GM21619 (cell line): ENCODE data around the gene TSPAN11.

Source experiments
- ATAC-seq: cut with Tn5 transposase; IDR thresholded peaks from one replicate; pipeline ENCODE4 v1.9.1; 2021; ENCODE audit not compliant: unreplicated experiment

The TSPAN11 gene

GRCh38 chr12:30977537-30978349, 51.2 kb downstream of the TSPAN11 start:
- no peak for ATAC-seq

- no peak for ATAC-seq
Measured at GRCh38 chr12:30978639-30979038, 52.1 kb downstream of the TSPAN11 start.

- ATAC-seq, result no peak
Measured at GRCh38 chr12:30979371-30980259, 53.1 kb downstream of the TSPAN11 start.

- no peak for ATAC-seq
Measured at GRCh38 chr12:30980955-30981662, 54.6 kb downstream of the TSPAN11 start.

- no peak for ATAC-seq
Measured at GRCh38 chr12:30982413-30982812, 55.9 kb downstream of the TSPAN11 start.

- ATAC-seq, result peak; percentile 57
Measured at GRCh38 chr12:30985814-30986452, 59.4 kb downstream of the TSPAN11 start.

- ATAC-seq, result no peak
Measured at GRCh38 chr12:30988086-30988485, 61.5 kb downstream of the TSPAN11 start.

- ATAC-seq, result no peak
Measured at GRCh38 chr12:30988646-30989286, 62.2 kb downstream of the TSPAN11 start.

- no peak for ATAC-seq
Measured at GRCh38 chr12:30989754-30990153, 63.2 kb downstream of the TSPAN11 start.

- no peak for ATAC-seq
Measured at GRCh38 chr12:30990316-30990715, 63.8 kb downstream of the TSPAN11 start.

- ATAC-seq, result no peak
Measured at GRCh38 chr12:30990776-30991175, 64.2 kb downstream of the TSPAN11 start.

- ATAC-seq, result no peak
Measured at GRCh38 chr12:30991466-30991865, 64.9 kb downstream of the TSPAN11 start.

- no peak for ATAC-seq
Measured at GRCh38 chr12:30992381-30992780, 65.8 kb downstream of the TSPAN11 start.

- no peak for ATAC-seq
Measured at GRCh38 chr12:30993766-30994165, 67.2 kb downstream of the TSPAN11 start.

GRCh38 chr12:30994274-30994673, 67.7 kb downstream of the TSPAN11 start:
- no peak for ATAC-seq

GRCh38 chr12:30996255-30996654, 69.7 kb downstream of the TSPAN11 start:
- no peak for ATAC-seq

- ATAC-seq, result no peak
Measured at GRCh38 chr12:30996752-30997151, 70.2 kb downstream of the TSPAN11 start.

- no peak for ATAC-seq
Measured at GRCh38 chr12:30997685-30998440, 71.3 kb downstream of the TSPAN11 start.

- no peak for ATAC-seq
Measured at GRCh38 chr12:30999011-30999410, 72.5 kb downstream of the TSPAN11 start.

GRCh38 chr12:30999723-31000122, 73.2 kb downstream of the TSPAN11 start:
- no peak for ATAC-seq
